ENCODE measurements around the gene AGBL4. TPM values are rescaled to one million over a fixed set of nuclear protein-coding genes. Genes with fewer than 3 reads are reported as not detected.
A peak's percentile ranks its signal among the peaks of the same experiment; 100 is the strongest.

Gene AGBL4
- total RNA-seq, 1 experiment from 2014 or later, result not detected

GRCh38 chr1:48688102-48688760 lies 1335.5 kb downstream of the AGBL4 start:
- Histone ChIP-seq H4K20me1 (ENCODE audit: insufficient read depth) (no peaks in the 10 kb centered on the region), H3K27me3 (ENCODE audit: insufficient read depth, low read length) (peaks cover 17% of the 10 kb centered on the region), H3K9ac (ENCODE audit: low read length) (no peak overlapping the region), H3K4me1 (ENCODE audit: control insufficient read depth in 1 of 2, insufficient read depth in 2 of 2, low read length in 2 of 2) (no peaks in the 10 kb centered on the region), H3K9me3 (ENCODE audit: control insufficient read depth in 1 of 2, insufficient read depth in 1 of 2, low read depth in 1 of 2, low read length in 2 of 2) (no peaks in the 10 kb centered on the region), H3K27ac (ENCODE audit: low read depth, low read length) (no peak overlapping the region), H2AFZ (ENCODE audit: low read depth, low read length, poor library complexity, severe bottlenecking) (no peak overlapping the region), H3K4me2 (ENCODE audit: low read length) (no peak overlapping the region), H3K36me3 (ENCODE audit: control insufficient read depth in 1 of 2, insufficient read depth in 2 of 2, low read length in 2 of 2) (no peaks in the 10 kb centered on the region), H3K4me3 (replicated peaks in 1 of 2; ENCODE audit: low read depth in 1 of 2, low read length in 2 of 2) (no peak overlapping the region), H3K9me2 (ENCODE audit: insufficient read depth) (no peaks in the 10 kb centered on the region), H3K79me2 (ENCODE audit: insufficient read depth, low read length) (no peaks in the 10 kb centered on the region)
- TF ChIP-seq CTCF (IDR thresholded peaks at IDR 0.05 in 2 of 3, conservative IDR thresholded peaks at IDR 0.05 in 1 of 3; ENCODE audit: borderline replicate concordance in 1 of 3, insufficient read depth in 1 of 3, low read depth in 2 of 3, low read length in 2 of 3) (peak in 2 of 3 experiments; percentile 48 to 52; a peak in 4 of 6 replicates), POLR2AphosphoS5 (IDR thresholded peaks at IDR 0.05; ENCODE audit: low read depth, low read length) (no peak)
- CTCF ChIA-PET, result interaction anchor here (1.4 to 2.5 kb wide), 3 partner anchors 9 to 13 kb away, joined by 4 to 16 read pairs (median 6); no protein-coding TSS in a partner anchor
- no TSS peak for BruUV-seq (replicated peaks)
- DNase-seq (ENCODE audit: low read depth, low spot score) (peak; percentile 6), ATAC-seq (peak; percentile 91)
- RAD21 ChIA-PET (ENCODE audit: low non-redundant PET in 1 of 2, low total read pairs in 2 of 2, uncharacterized antibody in 2 of 2, unreplicated experiment in 2 of 2), result interaction anchor here in 1 of 2 experiments (1.6 kb wide), 1 partner anchor 11 kb away, joined by 3 read pairs; no protein-coding TSS in a partner anchor
- intact Hi-C loops (cut with micrococcal nuclease), result no loop called here
- POLR2A ChIA-PET, result no interaction called here

- no TSS peak for BruUV-seq (replicated peaks)
- ChIA-PET RAD21 (ENCODE audit: low non-redundant PET in 1 of 2, low total read pairs in 2 of 2, uncharacterized antibody in 2 of 2, unreplicated experiment in 2 of 2) (interaction anchor here in 1 of 2 experiments (1.6 kb wide), 1 partner anchor 10 kb away, joined by 3 read pairs; no protein-coding TSS in a partner anchor), POLR2A (no interaction called here), CTCF (interaction anchor here (1.4 to 2.5 kb wide), 3 partner anchors 9 to 12 kb away, joined by 4 to 16 read pairs (median 6); no protein-coding TSS in a partner anchor)
- H3K4me1 ChIP-seq (ENCODE audit: control insufficient read depth in 1 of 2, insufficient read depth in 2 of 2, low read length in 2 of 2), result no peaks in the 10 kb centered on the region
- H3K27ac ChIP-seq (ENCODE audit: low read depth, low read length), result no peak overlapping the region
- H3K9me2 ChIP-seq (ENCODE audit: insufficient read depth), result no peaks in the 10 kb centered on the region
- intact Hi-C loops (cut with micrococcal nuclease), result no loop called here
- no peak overlapping the region for H3K9ac ChIP-seq (ENCODE audit: low read length)
- H4K20me1 ChIP-seq (ENCODE audit: insufficient read depth), result no peaks in the 10 kb centered on the region
- DNase-seq (ENCODE audit: low read depth, low spot score) (no peak), ATAC-seq (no peak)
- peaks cover 9% of the 10 kb centered on the region for H3K27me3 ChIP-seq (ENCODE audit: insufficient read depth, low read length)
- H3K4me3 ChIP-seq (replicated peaks in 1 of 2; ENCODE audit: low read depth in 1 of 2, low read length in 2 of 2), result no peak overlapping the region
- H3K79me2 ChIP-seq (ENCODE audit: insufficient read depth, low read length), result no peaks in the 10 kb centered on the region
- H2AFZ ChIP-seq (ENCODE audit: low read depth, low read length, poor library complexity, severe bottlenecking), result no peak overlapping the region
- H3K4me2 ChIP-seq (ENCODE audit: low read length), result no peak overlapping the region
- no peaks in the 10 kb centered on the region for H3K36me3 ChIP-seq (ENCODE audit: control insufficient read depth in 1 of 2, insufficient read depth in 2 of 2, low read length in 2 of 2)
- H3K9me3 ChIP-seq (ENCODE audit: control insufficient read depth in 1 of 2, insufficient read depth in 1 of 2, low read depth in 1 of 2, low read length in 2 of 2), result no peaks in the 10 kb centered on the region
- TF ChIP-seq POLR2A (IDR thresholded peaks at IDR 0.05; ENCODE audit: borderline replicate concordance, extremely low read depth, insufficient read depth, insufficient read length), result no peak
- TF ChIP-seq EZH2 (IDR thresholded peaks at IDR 0.05), result no peak
- no peak for TF ChIP-seq EGR1 (IDR thresholded peaks at IDR 0.05; ENCODE audit: low read depth)
- no peak for TF ChIP-seq CTCF (IDR thresholded peaks at IDR 0.05 in 2 of 3, conservative IDR thresholded peaks at IDR 0.05 in 1 of 3; ENCODE audit: borderline replicate concordance in 1 of 3, insufficient read depth in 1 of 3, low read depth in 2 of 3, low read length in 2 of 3)
- TF ChIP-seq EZH2phosphoT487 (IDR thresholded peaks at IDR 0.05; ENCODE audit: borderline replicate concordance), result no peak
- no peak for TF ChIP-seq JUND (IDR thresholded peaks at IDR 0.05)
- no peak for TF ChIP-seq SRF (IDR thresholded peaks at IDR 0.05; ENCODE audit: low read depth)
Measured at GRCh38 chr1:48687282-48688045, 1336.3 kb downstream of the AGBL4 start.

All from HCT116 (cell line).